Heart right ventricle (tissue), 16 donors: ENCODE data around the gene COPS8. TPM values are rescaled to one million over a fixed set of nuclear protein-coding genes. Genes with fewer than 3 reads are reported as not detected.

Experiments used
- ATAC-seq, 8 donors: fragments of 200-7000 bp; cut with Tn5 transposase; one replicate each; pipeline ENCODE4 v1.9.1; 2020; ENCODE audit warnings: mild to moderate bottlenecking in 8 of 8, moderate library complexity in 8 of 8, moderate number of reproducible peaks in 1 of 8
- DNase-seq, 2 donors: peaks; one replicate each; pipeline ENCODE4 v3.0.0-alpha.2; 2020
- H3K27ac ChIP-seq, 10 donors: fragments of 200-600 bp; sonication (generic) in 2 of 10; one replicate each; pipeline versions ENCODE4 v1.5.0 to v1.8.0; 2020 to 2022; ENCODE audit warnings: mild to moderate bottlenecking in 3 of 10
- H3K27me3 ChIP-seq, 7 donors: fragments of 200-600 bp; one replicate each; pipeline ENCODE4 v1.8.0; 2021 to 2022; ENCODE audit warnings: mild to moderate bottlenecking in 2 of 7
- H3K36me3 ChIP-seq, 9 donors: fragments of 200-600 bp; sonication (generic) in 1 of 9; one replicate each; pipeline versions ENCODE4 v1.5.0 to v1.8.0; 2020 to 2022; ENCODE audit warnings: mild to moderate bottlenecking in 2 of 9
- H3K4me1 ChIP-seq, 9 donors: fragments of 200-600 bp; sonication (generic) in 1 of 9; one replicate each; pipeline versions ENCODE4 v1.5.0 to v1.8.0; 2020 to 2022; ENCODE audit warnings: mild to moderate bottlenecking in 4 of 9
- H3K4me3 ChIP-seq, 10 donors: fragments of 200-600 bp; sonication (generic) in 2 of 10; one replicate each; pipeline versions ENCODE4 v1.5.0 to v1.8.0; 2020 to 2022; ENCODE audit warnings: mild to moderate bottlenecking in 7 of 10, moderate library complexity in 2 of 10
- H3K9me3 ChIP-seq, 11 donors: fragments of 200-600 bp in 10 of 11; sonication (generic) in 2 of 11; one replicate each; pipeline versions ENCODE4 v1.5.0 to v1.8.0; 2013 to 2022; ENCODE audit warnings: mild to moderate bottlenecking in 2 of 11, control low read depth in 1 of 11, moderate library complexity in 1 of 11
- CTCF ChIP-seq, 9 donors: fragments of 200-600 bp; sonication (generic) in 2 of 9; IDR thresholded peaks; one replicate each; pipeline versions ENCODE4 v1.5.0 to v1.8.0; 2021 to 2022; ENCODE audit warnings: antibody characterized with exemption in 9 of 9, mild to moderate bottlenecking in 5 of 9, moderate library complexity in 1 of 9
- WGBS, 2 donors: extraction: QIAGEN DNeasy Blood & Tissue Kit; methylation state at CpG; one replicate each; pipeline ENCODE4 v1.1.7; 2013; ENCODE audit warnings: inconsistent platforms in 1 of 2; 5-methylcytosine and 5-hydroxymethylcytosine counted together
- intact Hi-C, 10 donors: fragments of 100-400 bp; cut with DNase I; formaldehyde crosslinking; loops; one replicate each; pipeline versions ENCODE4 v1.11.1 to v1.14.2; 2022
- polyA plus RNA-seq, 2 donors: library from polyadenylated mRNA; stranded (reverse); fragments of 200-250 nt; gene quantifications; one replicate each; pipeline ENCODE4 v1.2.3, GENCODE V29; 2013
- total RNA-seq, 10 donors: library from RNA; stranded (reverse); fragmentation: NEBNext Ultra II Directional in 3 of 10; extraction: Animal tissue kit (Norgen Biotek cat#: 25700) in 3 of 10; gene quantifications; one replicate each; pipeline versions ENCODE4 v1.2.1 to v1.2.4, GENCODE V29; 2021 to 2023
- donor health status: Arrhythmogenic right ventricular cardiomyopathy.
- donor health status: ischemic (EF 13 %, LVEDD 7.1; RV severe dilation, severe dysfunction).
- donor health status: healthy with polysubstance abuse.
- donor health status: DM: no; HTN: yes; CAD: no.
- donor health status: DM: no; HTN: no; CAD: no.
- donor health status: ischemic (EF 25% LVEDD 6.9; RV normal size, moderate dysfunction).
- donor health status: ischemic (EF 25% LVEDD 5.7; RV mildly dilated, moderate dysfunction).
- donor health status: healthy.
- donor health status: DM: yes; HTN: yes; CAD: no.
- donor health status: Ischemic cardiomyopathy.
- donor health status: ischemic (EF 35%, LVEDD 5.7; RV mildly dilated, moderate dysfunction).
- donor health status: nonischemic (EF 11% LVEDD 7.7; RV severe dilation, severe dysfunction).
- donor health status: DM: yes; HTN: yes; CAD: no.
- donor health status: PGD.
- donor health status: ischemic (EF 29% LVEDD 5.4; RV normal size, mild dysfunction).
- donor health status: nonischemic (EF 23%, LVEDD 6.1; RV moderate dilation, normal function).

Gene COPS8
- total and polyA plus RNA-seq, 12 donors = 22.0 to 143 (median 92.2) TPM

GRCh38 chr2:237059155-237059875 is 26.4 kb upstream of the COPS8 start:
- intact Hi-C loops = loop anchor here in 2 of 10 donors (1.0 to 10.0 kb wide), 2 partner anchors 707 to 1285 kb away; no protein-coding TSS in a partner anchor
- no peaks in the 10 kb centered on the region for H3K9me3 ChIP-seq
- WGBS, 2 donors = 83 to 86% methylated on average over 8 of the region's 8 CpGs
- no peak for ATAC-seq
- no peak overlapping the region for H3K4me3 ChIP-seq
- no peaks in the 10 kb centered on the region for H3K27me3 ChIP-seq
- H3K36me3 ChIP-seq = no peaks in the 10 kb centered on the region
- no peak for TF ChIP-seq CTCF (IDR thresholded peaks at IDR 0.05)
- no peak for DNase-seq
- no peak overlapping the region for H3K27ac ChIP-seq
- H3K4me1 ChIP-seq = peaks cover 0 to 8% (median 4%) of the 10 kb centered on the region in 9 donors

GRCh38 chr2:237060534-237061312 is 25.0 kb upstream of the COPS8 start:
- 25 to 30% methylated on average over 15 of the region's 15 CpGs for WGBS, 2 donors
- intact Hi-C loops = loop anchor here in 8 of 10 donors (1.0 to 10.0 kb wide), 10 partner anchors 548 to 1293 kb away; no protein-coding TSS in a partner anchor
- H3K27ac ChIP-seq = no peak overlapping the region
- peak; percentile 41 to 78 (median 72) for TF ChIP-seq CTCF (IDR thresholded peaks at IDR 0.05)
- no peaks in the 10 kb centered on the region for H3K9me3 ChIP-seq
- DNase-seq = peak in 1 of 2 donors; percentile 55
- ATAC-seq = peak; percentile 66 to 79 (median 76)
- H3K27me3 ChIP-seq = no peaks in the 10 kb centered on the region
- H3K4me1 ChIP-seq = peaks cover 0 to 13% (median 4%) of the 10 kb centered on the region in 9 donors
- H3K36me3 ChIP-seq = no peaks in the 10 kb centered on the region
- H3K4me3 ChIP-seq = no peak overlapping the region

- DNase-seq (no peak), ATAC-seq (no peak)
- H3K27ac ChIP-seq = no peak overlapping the region
- intact Hi-C loops = loop anchor here in 7 of 10 donors (1.0 to 10.0 kb wide), 10 partner anchors 549 to 1294 kb away; no protein-coding TSS in a partner anchor
- TF ChIP-seq CTCF (IDR thresholded peaks at IDR 0.05) = no peak
- no peak overlapping the region for H3K4me3 ChIP-seq
- no peaks in the 10 kb centered on the region for H3K9me3 ChIP-seq
- peaks cover 0 to 13% (median 4%) of the 10 kb centered on the region in 9 donors for H3K4me1 ChIP-seq
- no peaks in the 10 kb centered on the region for H3K27me3 ChIP-seq
- 84 to 85% methylated on average over 12 of the region's 12 CpGs for WGBS, 2 donors
- no peaks in the 10 kb centered on the region for H3K36me3 ChIP-seq
These were observed 24.3 kb upstream of the COPS8 start for GRCh38 chr2:237061356-237061755.

GRCh38 chr2:237062585-237062984 is 23.1 kb upstream of the COPS8 start:
- Histone ChIP-seq H3K27me3 (no peaks in the 10 kb centered on the region), H3K4me3 (no peak overlapping the region), H3K27ac (no peak overlapping the region), H3K9me3 (no peaks in the 10 kb centered on the region), H3K4me1 (peaks cover 0 to 13% (median 4%) of the 10 kb centered on the region in 9 donors), H3K36me3 (no peaks in the 10 kb centered on the region)
- intact Hi-C loops = loop anchor here in 5 of 10 donors (2.0 to 10.0 kb wide), 6 partner anchors 550 to 1295 kb away; no protein-coding TSS in a partner anchor
- WGBS, 2 donors = 93 to 95% methylated on average over 4 of the region's 4 CpGs
- no peak for TF ChIP-seq CTCF (IDR thresholded peaks at IDR 0.05)
- ATAC-seq (no peak), DNase-seq (no peak)
